RWPE2 (cell line): ENCODE results near the gene GPALPP1.
"Not testable (repeated sequence)": the region's sequence is repeated elsewhere in the genome, so short reads cannot be mapped to it uniquely, and the experiment has no call there.

Experiments
- ATAC-seq: fragments of 200-7000 bp; cut with Tn5 transposase; 3 replicates; pipeline ENCODE4 v1.9.1; 2021; ENCODE audit warnings: low read depth
- DNase-seq: peaks from one replicate; pipeline ENCODE4 v3.0.0-alpha.2; 2020; ENCODE audit warnings: low spot score
- H3K27ac ChIP-seq: fragments of 450-650 bp; 2 replicates; pipeline ENCODE4 v1.5.1; 2017; ENCODE audit warnings: mild to moderate bottlenecking; ENCODE audit not compliant: poor library complexity, severe bottlenecking
- H3K27me3 ChIP-seq: fragments of 250-450 bp; sonication (Bioruptor Pico); 2 replicates; pipeline ENCODE4 v1.5.1; 2021; ENCODE audit warnings: mild to moderate bottlenecking, moderate library complexity; ENCODE audit not compliant: insufficient read depth, poor library complexity, severe bottlenecking
- H3K36me3 ChIP-seq: fragments of 250-450 bp; sonication (Bioruptor Pico); 2 replicates; pipeline ENCODE4 v1.5.1; 2020; ENCODE audit warnings: low read depth, mild to moderate bottlenecking, moderate library complexity
- H3K4me1 ChIP-seq: fragments of 250-450 bp; sonication (Bioruptor Pico); 2 replicates; pipeline ENCODE4 v1.5.1; 2021; ENCODE audit warnings: mild to moderate bottlenecking, moderate library complexity; ENCODE audit not compliant: insufficient read depth, poor library complexity, severe bottlenecking
- H3K4me3 ChIP-seq: fragments of 250-450 bp; sonication (Bioruptor Pico); 2 replicates; pipeline ENCODE4 v1.5.1; 2021; ENCODE audit warnings: mild to moderate bottlenecking, moderate library complexity; ENCODE audit not compliant: severe bottlenecking
- H3K9me3 ChIP-seq: fragments of 250-450 bp; sonication (Bioruptor Pico); 2 replicates; pipeline ENCODE4 v1.5.1; 2021; ENCODE audit warnings: mild to moderate bottlenecking, moderate library complexity; ENCODE audit not compliant: severe bottlenecking
- TF ChIP-seq, protein P1 (sequence below): fragments of 450-650 bp; IDR thresholded peaks from one replicate; pipeline ENCODE4 v1.5.1; 2017; ENCODE audit warnings: mild to moderate bottlenecking, moderate library complexity; ENCODE audit not compliant: poor library complexity, severe bottlenecking

The GPALPP1 gene, protein sequence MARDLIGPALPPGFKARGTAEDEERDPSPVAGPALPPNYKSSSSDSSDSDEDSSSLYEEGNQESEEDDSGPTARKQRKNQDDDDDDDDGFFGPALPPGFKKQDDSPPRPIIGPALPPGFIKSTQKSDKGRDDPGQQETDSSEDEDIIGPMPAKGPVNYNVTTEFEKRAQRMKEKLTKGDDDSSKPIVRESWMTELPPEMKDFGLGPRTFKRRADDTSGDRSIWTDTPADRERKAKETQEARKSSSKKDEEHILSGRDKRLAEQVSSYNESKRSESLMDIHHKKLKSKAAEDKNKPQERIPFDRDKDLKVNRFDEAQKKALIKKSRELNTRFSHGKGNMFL

DNA sequence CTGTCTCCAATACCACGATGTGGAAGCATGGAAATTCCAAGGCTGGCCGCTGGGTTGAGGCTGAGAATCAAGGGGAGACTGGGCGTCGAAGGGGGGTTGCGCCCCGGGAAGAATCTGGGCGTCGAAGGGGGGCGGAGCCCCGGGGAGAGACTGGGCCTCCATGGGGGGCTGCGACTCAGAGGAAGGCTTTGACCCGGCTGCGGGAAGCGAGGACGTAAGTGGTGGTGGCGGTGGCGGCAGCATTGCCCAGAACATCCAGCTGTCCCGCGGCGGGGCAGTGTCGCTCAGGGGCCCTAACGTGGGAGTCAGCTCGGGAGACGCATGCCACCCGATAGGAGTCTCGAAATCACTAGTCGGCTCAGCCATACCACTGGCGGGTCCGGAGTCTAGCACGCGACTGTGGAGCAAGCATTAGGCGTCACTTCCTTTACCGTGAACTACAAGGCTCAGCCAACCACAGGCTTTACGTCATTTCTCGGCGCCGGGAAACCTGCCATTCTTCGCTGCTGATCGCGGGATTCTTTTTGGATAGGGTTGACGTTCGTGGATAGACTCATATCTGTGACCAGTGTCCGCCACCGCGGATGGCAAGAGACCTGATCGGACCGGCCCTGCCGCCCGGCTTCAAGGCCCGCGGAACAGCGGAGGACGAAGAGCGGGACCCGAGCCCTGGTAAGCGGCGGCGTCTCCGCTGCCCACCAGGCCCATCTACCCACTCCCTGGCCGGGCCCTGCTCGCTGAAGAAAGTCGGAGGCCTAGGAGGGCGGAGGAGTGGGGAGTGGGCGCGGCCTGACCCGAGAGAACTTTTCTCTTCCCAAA is at the start of gene GPALPP1, which contains the start of gene NUFIP1:
TSS of gene GPALPP1 (plus strand) at position 468 of the 819 bp plus-strand sequence. CDS start at position 585, 117 bp downstream.
TSS of gene NUFIP1 (minus strand) at position 401 of the 819 bp plus-strand sequence. CDS start at position 366, 35 bp downstream.
- Histone ChIP-seq H3K36me3 (peaks cover 34% of the 10 kb centered on the region), H3K27ac (peak within 1 kb of the TSS; percentile 43), H3K9me3 (no peaks in the 10 kb centered on the region), H3K27me3 (no peaks in the 10 kb centered on the region), H3K4me1 (peaks cover 21% of the 10 kb centered on the region), H3K4me3 (peak within 1 kb of the TSS; percentile 95)
- ATAC-seq (peak; percentile 95), DNase-seq (peak; percentile 85)
- TF ChIP-seq, protein P1, sequence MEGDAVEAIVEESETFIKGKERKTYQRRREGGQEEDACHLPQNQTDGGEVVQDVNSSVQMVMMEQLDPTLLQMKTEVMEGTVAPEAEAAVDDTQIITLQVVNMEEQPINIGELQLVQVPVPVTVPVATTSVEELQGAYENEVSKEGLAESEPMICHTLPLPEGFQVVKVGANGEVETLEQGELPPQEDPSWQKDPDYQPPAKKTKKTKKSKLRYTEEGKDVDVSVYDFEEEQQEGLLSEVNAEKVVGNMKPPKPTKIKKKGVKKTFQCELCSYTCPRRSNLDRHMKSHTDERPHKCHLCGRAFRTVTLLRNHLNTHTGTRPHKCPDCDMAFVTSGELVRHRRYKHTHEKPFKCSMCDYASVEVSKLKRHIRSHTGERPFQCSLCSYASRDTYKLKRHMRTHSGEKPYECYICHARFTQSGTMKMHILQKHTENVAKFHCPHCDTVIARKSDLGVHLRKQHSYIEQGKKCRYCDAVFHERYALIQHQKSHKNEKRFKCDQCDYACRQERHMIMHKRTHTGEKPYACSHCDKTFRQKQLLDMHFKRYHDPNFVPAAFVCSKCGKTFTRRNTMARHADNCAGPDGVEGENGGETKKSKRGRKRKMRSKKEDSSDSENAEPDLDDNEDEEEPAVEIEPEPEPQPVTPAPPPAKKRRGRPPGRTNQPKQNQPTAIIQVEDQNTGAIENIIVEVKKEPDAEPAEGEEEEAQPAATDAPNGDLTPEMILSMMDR: no peak

DNA sequence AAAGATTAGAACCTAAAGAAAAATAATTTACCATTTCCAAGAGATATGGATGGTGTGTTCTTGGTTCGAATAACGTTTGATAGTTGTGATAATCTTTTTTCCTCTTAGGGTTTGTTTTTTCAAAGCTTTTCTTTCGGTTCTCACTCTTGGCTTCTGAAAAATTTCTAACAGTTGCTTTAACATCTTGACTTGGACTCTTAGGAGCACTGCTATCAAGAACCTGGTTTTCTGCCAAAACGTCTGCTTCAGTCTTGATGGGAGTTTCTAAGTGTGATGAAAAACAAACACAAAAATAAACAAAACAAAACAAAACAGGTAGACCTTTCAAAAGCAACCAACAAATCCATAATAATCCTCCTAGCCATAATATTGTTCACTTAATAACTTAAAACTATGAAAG is 45.9 kb upstream of the GPALPP1 start:
- H3K4me3 ChIP-seq, H3K4me1 ChIP-seq, H3K27me3 ChIP-seq, H3K9me3 ChIP-seq, ATAC-seq, DNase-seq, H3K27ac ChIP-seq: not testable (repeated sequence)
- peaks cover 17% of the 10 kb centered on the region for H3K36me3 ChIP-seq

DNA sequence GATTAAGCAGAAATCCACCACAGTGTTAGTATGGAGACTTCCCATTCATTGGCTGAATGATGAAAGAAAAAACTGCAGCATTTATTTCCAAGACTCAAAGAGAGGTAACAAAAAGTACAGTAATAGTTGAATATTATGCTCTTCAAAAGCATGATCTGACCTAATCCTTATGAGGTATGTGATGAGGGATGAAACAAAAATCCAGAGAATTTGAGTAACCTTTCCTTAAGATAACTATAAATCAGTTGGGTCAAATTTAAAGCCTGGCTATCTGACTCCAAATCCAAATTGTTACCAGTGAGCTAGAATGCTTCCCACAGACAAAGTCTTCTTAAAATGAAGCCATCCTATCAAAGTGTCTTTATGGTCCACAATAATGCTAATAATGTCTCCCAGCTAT is 38.2 kb upstream of the GPALPP1 start:
- peaks cover 15% of the 10 kb centered on the region for H3K36me3 ChIP-seq
- no peak for ATAC-seq
- no peak overlapping the region for H3K4me3 ChIP-seq
- H3K27ac ChIP-seq: no peak overlapping the region
- H3K9me3 ChIP-seq: no peaks in the 10 kb centered on the region
- no peak for DNase-seq
- TF ChIP-seq, protein P1: no peak
- no peaks in the 10 kb centered on the region for H3K4me1 ChIP-seq
- H3K27me3 ChIP-seq: no peaks in the 10 kb centered on the region

DNA sequence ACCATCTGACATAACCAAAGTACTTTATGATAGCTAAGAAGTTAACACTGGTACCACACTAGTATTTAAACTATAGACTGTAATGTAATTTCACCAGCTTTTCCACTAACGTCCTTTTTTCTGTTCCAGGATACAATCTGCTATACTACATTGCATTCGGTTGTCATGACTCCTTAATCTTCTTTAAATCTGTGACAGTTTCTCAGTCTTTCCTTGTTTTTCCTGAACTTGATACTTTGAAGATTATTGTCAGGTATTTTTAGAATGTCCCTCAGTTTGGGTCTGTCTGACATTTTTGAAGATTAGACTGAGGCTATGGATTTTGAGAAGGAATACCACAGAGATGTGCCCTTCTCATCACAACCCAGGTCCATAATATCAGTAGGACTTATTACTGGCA is 36.7 kb upstream of the GPALPP1 start:
- ATAC-seq (no peak), DNase-seq (no peak)

DNA sequence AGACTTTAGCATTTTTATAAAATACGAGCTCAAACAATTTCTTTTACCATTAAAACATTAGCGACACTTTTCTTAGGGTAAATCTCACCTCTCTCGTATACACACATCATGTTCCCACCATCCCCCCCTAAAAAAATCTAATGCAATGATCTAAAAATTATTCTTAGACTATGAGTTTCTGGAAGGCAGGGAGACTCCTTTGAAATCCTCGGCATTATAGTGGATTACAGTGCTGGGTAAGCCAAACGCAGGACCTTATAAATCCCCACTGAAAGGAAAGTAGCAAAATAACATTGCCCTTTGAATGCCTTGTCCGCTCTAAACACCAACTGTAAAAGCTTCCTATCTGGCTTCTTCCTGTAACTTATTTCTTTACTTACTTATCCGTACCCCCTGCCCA is 35.1 kb upstream of the GPALPP1 start:
- H3K27ac ChIP-seq: no peak overlapping the region
- peaks cover 33% of the 10 kb centered on the region for H3K36me3 ChIP-seq
- no peaks in the 10 kb centered on the region for H3K4me1 ChIP-seq
- ATAC-seq (no peak), DNase-seq (no peak)
- no peaks in the 10 kb centered on the region for H3K9me3 ChIP-seq
- no peak overlapping the region for H3K4me3 ChIP-seq
- TF ChIP-seq, protein P1: no peak
- H3K27me3 ChIP-seq: no peaks in the 10 kb centered on the region

More for the DNA sequence above, 36.7 kb upstream of the GPALPP1 start:
- Histone ChIP-seq H3K36me3 (peaks cover 25% of the 10 kb centered on the region), H3K9me3 (no peaks in the 10 kb centered on the region), H3K27me3 (no peaks in the 10 kb centered on the region), H3K4me1 (no peaks in the 10 kb centered on the region), H3K27ac (no peak overlapping the region), H3K4me3 (no peak overlapping the region)
- TF ChIP-seq, protein P1: no peak
